GM18498 (cell line): Measurements from ENCODE around the gene SOD1.

ENCODE experiments used
- ATAC-seq: cut with Tn5 transposase; IDR thresholded peaks from one replicate; pipeline ENCODE4 v1.9.1; 2021; ENCODE audit warnings: mild to moderate bottlenecking, moderate library complexity; ENCODE audit not compliant: unreplicated experiment

Gene SOD1

GRCh38 chr21:31678478-31678877, 19.0 kb downstream of the SOD1 start:
- ATAC-seq = no peak

DNA sequence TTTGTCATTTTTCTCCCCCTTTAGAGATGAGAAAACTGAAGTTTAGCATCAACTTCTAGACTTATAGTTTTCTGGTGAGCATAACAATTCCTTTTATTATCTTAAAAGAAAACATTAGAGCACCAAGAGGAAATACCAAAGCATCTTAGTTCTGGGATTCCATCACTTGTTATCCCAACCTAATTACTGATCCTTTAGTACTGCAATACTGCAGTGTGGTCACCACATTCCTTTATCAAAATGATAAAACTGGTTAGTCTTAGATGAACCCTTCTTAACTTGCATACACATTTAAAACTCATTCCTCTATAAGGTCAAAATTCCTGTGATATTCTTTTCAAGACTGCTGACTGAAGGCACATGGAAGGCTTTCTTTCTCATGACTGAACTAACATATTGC, 23.1 kb downstream of the SOD1 start:
- ATAC-seq = no peak

GRCh38 chr21:31683029-31683428, 23.5 kb downstream of the SOD1 start:
- no peak for ATAC-seq

- ATAC-seq = no peak
These were observed 25.4 kb downstream of the SOD1 start for GRCh38 chr21:31684918-31685317.

GRCh38 chr21:31686272-31686915, 26.9 kb downstream of the SOD1 start:
- no peak for ATAC-seq

DNA sequence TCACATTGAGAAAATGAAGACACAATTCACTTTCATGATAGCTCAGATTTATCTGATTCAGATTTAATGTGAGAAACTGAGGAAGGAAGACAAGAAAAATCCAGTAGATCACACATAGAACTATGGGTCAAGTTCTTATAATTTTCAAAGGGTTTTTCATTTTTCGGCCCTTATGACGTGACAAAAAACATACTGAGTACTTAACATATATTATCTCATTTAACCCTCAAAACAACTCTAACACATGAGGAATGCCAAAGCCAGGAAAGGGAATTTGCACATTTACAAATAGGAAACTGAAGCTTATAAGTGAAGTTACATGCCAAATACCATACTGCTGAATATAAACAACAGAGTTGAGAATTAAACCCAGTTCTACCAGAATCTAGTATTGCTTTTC, 27.6 kb downstream of the SOD1 start:
- no peak for ATAC-seq

- no peak for ATAC-seq
These were observed 29.3 kb downstream of the SOD1 start for GRCh38 chr21:31688603-31689368.

DNA sequence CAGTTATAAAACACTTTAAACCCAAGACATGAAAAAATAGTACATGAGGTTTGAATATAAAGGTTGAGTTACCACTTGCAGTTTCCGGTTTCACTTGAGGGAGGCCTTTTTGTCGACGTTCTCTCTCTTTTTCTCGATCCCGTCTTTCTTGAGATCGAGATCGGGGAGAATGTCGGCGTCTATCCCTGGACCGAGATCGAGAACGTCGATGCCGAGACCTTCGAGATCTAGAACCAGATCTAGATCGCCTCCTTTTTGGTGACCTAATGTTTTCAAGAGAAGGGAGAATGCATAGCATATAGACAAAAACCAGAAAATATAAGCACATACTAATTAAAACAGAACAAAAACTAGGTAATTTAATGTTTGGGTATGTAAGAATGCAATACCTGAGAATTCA, 33.7 kb downstream of the SOD1 start:
- no peak for ATAC-seq

DNA sequence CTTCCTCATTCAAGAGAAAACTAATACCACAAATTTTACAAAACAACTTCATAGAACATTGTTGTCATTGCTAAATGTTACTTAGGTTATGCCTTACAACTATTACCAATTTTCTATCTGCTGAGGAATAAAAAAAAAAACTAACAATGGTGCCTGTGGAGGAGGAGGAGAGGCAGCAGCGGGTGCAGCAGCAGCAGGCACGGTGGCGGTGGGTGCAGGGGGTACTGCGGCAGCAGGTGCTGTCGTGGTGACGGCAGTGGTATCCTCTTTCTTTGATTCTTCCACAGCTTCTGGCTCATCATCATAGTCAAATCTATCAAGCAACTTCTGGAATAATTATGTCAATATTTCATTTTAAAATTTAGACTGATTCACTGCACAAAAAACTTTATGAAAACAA, 36.9 kb downstream of the SOD1 start:
- ATAC-seq = no peak

- no peak for ATAC-seq
These were observed 39.0 kb downstream of the SOD1 start for GRCh38 chr21:31698461-31698860.

DNA sequence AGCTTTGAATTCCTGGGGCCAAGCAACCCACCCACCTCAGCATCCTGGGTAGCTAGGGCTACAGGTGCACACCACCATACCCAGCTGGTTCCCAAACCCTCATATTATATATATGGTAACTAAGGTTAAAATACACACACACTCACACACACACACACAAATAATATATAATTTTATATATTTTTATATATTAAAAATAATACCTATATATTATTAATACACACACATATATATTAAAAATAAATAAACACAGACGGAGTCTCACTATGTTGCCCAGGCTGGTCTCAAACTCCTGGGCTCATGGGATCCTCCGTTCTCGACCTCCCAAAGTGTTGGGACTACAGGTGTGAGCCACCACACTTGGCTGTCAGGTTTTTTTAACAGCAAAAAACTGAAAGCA, 40.5 kb downstream of the SOD1 start:
- no peak for ATAC-seq

- no peak for ATAC-seq
These were observed 47.1 kb downstream of the SOD1 start for GRCh38 chr21:31706562-31706961.

GRCh38 chr21:31707499-31707898, 48.0 kb downstream of the SOD1 start:
- ATAC-seq = no peak

DNA sequence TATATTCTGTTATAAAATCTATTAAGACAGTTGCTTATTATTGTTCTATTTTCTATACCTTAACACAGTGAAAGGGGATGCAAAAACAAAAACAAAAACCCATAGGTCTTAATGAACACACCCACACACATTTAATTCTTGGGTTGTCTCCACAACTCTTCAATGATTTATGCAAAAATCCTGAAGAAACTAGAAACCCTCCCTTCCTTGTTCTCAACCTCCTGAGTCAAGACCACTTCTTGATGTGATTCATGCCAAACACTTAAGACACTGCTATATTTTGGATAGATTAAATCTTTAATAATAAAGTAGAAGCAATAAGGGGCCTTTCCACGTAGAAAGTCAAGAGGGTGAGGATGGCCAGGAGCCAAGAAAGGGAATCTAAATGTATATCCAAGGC, 49.0 kb downstream of the SOD1 start:
- ATAC-seq = no peak

GRCh38 chr21:31710586-31710985, 51.1 kb downstream of the SOD1 start:
- no peak for ATAC-seq

GRCh38 chr21:31711326-31711725, 51.8 kb downstream of the SOD1 start:
- ATAC-seq = no peak

- ATAC-seq = no peak
These were observed 52.3 kb downstream of the SOD1 start for GRCh38 chr21:31711745-31712285.

- ATAC-seq = no peak
These were observed 53.6 kb downstream of the SOD1 start for GRCh38 chr21:31713115-31713514.

GRCh38 chr21:31713973-31714740, 54.7 kb downstream of the SOD1 start:
- no peak for ATAC-seq

- ATAC-seq = no peak
These were observed 55.4 kb downstream of the SOD1 start for GRCh38 chr21:31714741-31715365.

- no peak for ATAC-seq
These were observed 56.6 kb downstream of the SOD1 start for GRCh38 chr21:31716106-31716505.
